ENCODE data around the gene LEF1.
"Not testable (repeated sequence)": the region's sequence is repeated elsewhere in the genome, so short reads cannot be mapped to it uniquely, and the experiment has no call there.

Gene LEF1

DNA sequence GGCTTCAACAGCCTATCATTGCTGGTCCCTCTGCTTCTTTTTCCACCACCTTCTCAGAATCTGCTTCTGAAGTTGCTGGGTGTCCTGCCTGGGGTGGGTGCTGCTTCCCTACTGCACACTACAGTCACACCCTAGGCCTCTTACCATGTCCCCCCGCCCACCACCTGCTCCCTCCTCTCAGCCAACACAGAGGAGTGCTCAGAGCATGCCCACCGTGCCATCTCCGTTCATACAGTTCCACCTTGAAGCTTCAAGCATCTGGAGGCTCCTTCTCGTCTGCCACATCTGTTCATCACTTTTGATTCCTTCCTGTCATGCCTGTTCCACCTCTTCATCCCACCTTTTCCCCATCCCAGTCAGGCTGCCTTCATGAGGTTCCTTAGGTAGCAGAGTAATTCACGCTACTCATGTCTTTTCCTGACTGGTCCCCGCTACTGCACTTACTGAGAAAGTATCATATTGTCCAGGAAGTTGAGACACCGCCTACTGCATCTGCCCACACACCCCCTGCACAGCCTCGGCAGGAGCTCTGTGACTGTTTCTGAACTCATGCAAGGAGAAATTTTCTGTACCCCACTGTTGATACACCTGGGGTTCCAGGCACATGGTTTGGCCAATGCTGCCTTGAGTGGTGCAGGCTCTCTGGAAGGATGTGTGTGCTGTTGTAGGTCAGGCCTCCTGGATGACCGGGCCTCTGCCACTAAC lies 139.6 kb downstream of the LEF1 start:
- DNase-seq, result no peak

DNA sequence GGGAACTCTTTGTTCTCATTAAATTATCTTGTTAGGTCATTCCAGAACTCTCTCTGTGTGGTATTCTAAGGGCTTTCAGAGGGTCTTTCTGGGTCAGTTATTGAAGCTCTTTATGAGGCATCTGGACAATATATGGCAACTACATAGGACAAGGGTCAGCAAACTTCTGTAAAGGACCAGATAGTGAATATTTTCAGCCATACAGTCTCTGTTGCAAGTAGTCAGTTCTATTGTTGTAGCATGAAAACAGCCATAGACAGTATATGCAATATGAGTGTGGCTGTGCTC lies 143.9 kb downstream of the LEF1 start:
- no peak for DNase-seq

DNA sequence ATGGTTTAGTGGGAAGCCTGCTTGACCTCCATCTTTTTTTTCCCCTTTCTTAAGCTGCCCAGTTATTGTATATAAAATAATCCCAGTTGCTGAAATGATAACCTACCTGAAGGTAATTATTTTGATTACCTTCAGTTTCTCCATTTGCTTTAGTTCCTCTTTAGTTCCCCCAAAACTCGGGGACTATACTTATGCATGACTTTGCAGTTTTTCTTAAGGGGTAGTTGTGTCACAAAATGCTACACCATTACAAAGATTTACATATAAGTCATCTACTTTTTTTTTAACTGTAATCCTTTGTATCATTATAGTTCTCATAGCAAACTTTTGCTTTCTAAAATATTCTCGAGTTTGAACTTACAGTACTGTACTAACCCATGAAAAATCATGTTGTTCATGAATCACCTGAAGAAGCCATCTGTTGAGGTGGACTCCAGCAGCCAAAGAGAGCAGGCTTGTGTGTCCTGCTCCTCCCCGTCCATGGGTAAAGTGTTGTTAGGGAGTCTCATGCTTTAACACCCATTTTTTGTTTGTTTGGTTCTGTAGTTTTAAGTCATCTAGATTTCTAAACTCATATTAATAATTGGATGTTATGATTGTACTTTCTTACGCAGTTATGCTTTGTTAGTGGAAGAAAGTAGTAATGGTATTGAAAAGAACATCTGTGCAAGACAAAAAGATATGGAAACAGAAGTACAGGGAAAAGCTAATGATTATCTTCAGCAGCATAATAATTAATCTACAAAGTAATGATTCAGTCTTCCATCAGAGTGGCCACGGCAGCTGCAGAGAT lies 144.5 kb downstream of the LEF1 start:
- DNase-seq, result no peak

DNA sequence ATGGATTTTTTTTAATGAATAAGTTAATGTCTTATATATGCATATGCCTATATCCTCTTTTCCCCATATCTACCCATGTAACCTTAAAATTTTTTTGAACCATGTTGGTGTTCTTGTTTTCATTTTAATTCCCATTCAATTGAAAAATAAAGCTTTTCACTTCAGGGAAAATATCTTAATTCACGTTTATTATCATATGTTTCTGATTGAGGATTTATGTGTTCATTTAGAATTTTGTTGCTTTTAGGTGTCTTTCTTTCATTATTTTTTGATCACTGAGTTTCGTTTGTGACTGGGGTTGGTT lies 149.9 kb downstream of the LEF1 start:
- DNase-seq, result no peak

DNA sequence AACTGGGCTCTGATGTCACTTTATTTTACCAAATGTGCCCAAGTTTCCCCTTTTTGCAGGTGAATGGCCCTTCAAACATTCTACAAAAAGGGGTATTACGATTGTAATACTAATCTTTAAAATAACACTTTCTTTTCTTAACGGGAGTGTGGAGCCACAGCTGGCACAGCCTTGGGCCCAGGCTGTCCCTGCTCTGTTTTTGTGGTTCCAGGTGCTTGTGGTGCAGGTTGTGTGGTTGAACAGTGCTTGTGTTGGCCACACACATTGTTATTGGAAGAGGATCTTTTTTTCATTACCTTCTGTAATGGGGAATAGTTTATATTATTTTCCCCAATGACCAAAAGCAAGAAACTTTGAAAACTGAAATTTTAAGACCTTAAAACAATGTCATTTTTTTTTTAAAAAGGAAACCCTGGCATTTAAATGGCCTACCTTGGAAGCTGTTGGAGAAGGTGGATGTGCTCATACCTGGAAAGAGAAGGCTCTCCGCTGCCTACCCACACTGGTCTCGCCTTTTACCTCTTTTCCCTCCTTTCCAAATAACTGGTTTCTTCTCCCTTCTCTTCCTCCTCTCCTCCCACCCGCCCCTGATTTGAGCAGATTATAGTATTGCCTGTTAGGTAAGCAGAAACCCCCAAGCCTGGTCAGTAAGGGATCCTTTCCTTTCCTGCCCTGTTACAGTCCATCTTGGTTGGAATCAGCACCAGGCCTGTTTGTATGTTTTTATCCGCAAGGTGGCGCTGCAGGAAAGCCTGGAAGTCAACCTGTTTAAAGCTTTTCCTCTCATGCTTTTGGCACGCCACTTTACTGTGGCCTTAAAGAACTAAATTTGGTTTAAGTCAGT lies 150.5 kb downstream of the LEF1 start:
- DNase-seq, result peak; percentile 84

DNA sequence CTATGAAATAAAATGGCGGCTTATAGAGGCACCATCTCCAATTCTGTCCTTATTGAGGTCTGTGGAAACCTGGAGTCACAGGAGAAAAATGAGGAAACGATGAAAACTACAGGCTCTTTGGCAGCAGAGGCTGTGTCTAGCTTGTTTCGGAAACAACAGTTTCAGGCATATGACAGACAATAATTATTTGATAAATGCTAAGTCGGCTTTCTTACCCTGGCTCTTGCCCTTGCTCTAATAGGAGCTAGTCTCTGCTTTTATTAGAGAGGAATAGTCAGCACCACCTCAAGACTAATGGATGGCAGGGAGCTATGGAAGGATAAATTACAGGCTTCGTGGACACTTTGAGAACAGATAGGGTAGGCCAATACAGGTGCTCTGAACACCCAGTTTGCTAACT lies 154.8 kb downstream of the LEF1 start:
- no peak for DNase-seq

DNA sequence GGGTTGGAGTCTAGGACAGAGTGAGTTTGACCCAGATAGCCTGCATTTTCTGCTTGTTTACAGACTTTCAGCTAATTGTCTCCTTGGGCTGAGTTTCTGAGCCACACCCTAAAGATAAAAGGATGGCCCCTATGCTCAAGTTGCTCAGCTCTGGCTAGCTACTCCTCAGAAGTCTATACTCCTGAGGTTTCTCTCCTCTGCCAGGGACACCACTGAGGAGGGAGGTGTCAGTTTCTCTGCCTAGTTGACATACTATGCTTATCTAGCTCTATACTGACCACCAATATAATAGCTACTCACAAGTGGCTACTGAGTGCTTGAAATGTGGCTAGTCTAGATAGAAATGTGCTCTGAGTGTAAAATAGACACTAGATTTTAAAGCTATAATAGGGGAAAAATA lies 155.4 kb downstream of the LEF1 start:
- no peak for DNase-seq

DNA sequence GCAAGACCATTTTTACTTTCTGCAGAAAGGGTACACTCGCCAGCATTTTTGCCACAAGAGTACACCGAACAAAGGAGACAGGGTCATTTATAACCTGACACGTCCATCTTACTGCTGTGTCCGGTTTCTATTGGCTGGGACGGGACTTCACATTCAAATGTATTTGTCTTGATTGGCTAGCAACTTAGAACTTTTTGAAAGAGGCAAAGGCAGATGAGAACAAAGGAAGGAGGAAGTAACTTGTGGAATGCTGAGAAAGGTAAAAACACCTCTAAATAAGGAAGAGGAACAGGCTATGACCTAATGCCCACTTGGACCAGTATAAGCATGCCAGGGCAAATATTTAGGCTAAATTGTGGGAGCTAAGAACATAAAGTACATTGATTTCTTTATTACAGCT lies 156.3 kb downstream of the LEF1 start:
- DNase-seq, result not testable (repeated sequence)

DNA sequence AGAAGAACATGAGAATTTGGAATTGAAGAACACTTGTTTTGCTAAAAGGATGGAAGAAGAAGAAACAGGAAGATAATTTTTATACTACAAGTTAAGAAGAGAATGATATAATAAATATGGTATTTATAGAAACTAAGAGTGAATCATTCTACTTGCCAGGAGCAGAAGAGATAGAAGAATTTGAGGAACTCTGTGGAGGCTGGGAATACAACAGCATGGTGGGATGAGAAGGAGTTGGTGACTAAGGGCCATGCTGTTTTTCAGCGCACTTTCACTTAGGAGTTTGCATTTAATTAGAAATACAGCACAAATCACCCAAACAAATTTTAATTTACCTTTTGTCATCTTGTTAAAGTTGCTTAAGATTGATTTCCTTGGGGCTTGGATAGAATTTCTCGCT lies 158.6 kb downstream of the LEF1 start:
- DNase-seq, result no peak

DNA sequence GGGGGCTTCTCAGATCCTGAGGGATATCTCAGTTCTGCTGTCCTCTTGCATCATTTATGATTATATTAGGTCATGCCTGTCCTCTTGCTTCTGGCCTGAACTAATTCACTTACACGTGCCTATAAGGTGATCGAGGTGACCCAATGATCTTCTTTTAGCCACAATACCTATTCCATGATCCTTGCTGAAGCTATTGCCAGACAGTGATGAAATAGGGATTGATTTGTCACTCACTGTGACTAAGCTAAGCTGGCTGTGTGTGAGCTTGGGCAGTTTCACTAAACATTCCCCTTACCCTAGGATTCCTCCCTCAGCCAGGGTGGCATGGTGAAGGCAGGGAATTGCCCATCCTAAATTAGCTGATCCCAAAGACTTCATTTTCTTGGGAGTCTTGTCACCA lies 160.0 kb downstream of the LEF1 start:
- no peak for DNase-seq

DNA sequence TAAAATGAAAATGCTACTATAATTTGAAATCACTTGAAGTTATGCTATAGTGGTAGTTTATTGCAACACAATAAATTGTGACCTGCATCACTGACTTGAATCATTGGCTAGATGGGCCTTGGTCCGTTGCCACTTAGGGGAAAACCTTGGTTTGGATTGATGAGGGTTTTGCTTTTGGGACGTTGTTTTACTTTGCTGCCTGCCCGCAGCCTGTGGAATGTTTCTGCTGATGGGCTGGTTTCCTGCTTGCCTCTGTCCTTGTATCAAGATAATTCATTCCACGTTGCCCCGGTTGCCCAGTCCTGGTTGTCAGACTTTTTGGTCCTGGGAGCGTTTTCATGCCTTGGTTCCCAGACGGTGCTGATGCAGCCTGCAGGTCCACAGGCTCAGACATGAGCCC lies 160.7 kb downstream of the LEF1 start:
- no peak for DNase-seq

DNA sequence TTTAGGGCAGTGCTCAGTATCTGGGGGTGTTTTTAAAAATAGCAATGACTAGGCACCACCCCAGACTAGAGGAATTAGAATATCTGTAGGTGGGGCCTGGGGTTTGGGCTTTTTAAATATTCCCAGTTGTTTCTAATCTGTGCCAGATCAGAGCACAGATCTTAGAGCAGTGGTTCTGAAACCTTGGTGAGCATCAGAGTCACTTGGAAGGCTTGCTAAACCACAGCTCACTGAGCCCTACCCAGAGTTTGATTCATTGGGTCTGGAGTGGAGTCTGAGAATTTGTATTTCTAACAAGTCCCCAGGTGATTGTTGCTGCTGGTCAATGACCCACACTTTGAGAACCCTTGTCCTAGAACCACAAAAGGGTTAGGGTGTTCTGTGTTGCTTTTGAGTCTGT lies 162.4 kb downstream of the LEF1 start:
- DNase-seq, result no peak

DNA sequence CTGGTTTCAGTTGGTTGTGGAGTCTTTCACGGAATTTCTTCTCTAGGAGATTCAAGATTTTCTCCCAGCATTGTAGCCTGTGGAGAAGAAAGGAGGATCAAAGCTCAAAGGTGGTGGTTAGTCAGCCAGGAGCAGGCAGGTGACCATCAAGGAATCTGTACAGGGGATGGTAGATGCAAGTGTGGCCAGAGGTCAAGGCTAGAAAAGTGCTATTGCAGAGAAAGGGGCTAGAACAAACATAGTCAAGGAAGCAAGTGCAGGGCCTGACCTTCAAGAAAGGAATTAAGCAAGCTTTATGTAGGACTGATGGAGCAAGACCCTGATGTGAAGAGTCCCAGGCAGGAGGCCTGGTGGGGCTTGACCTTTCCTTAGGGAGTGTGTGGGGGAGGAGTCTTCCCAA lies 162.9 kb downstream of the LEF1 start:
- no peak for DNase-seq

DNA sequence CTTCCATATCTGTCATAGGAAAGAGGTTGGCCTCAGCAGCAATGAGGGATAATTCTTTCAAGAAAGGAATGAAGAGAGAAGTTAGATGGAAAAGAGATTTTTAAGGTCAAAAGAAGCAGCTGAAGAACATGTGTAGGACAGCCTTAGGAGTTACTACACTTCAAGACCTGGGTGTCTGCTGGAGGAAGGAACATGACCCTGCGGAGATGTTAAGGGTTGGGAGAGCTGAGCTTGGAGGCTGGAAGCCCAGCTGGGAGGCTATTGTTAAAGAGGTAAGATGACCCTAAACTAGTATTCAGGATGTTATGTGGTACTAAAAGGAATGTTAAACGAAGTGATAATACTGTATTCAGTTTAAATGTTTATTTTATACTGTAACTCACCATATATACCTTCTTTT lies 164.1 kb downstream of the LEF1 start:
- no peak for DNase-seq

DNA sequence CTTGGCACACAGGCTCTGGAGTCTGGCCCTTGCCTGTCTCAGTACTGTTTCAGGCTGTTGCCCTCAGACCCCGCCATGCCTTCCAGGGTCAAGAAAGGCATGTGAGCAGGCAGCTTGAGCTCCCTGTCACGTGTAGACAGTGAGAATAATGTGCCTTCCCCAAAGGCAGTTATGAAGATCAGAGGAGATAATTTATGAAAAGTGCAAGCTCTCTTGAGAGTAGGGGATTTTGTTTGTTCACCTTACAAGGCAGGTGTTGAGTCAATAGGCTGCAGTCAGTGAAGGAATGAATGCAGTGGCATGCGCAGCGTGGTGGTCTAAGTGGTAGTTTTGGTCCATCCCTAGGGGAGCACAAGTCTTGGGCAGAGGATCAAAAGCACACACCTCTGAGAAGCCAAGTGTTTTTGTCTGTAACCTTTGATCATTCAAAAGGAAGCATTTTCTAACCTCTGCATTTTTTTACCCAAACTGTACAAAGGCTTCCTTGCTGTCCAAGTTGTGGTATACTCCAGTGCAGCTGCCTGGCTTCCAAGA lies 164.7 kb downstream of the LEF1 start:
- DNase-seq, result no peak

DNA sequence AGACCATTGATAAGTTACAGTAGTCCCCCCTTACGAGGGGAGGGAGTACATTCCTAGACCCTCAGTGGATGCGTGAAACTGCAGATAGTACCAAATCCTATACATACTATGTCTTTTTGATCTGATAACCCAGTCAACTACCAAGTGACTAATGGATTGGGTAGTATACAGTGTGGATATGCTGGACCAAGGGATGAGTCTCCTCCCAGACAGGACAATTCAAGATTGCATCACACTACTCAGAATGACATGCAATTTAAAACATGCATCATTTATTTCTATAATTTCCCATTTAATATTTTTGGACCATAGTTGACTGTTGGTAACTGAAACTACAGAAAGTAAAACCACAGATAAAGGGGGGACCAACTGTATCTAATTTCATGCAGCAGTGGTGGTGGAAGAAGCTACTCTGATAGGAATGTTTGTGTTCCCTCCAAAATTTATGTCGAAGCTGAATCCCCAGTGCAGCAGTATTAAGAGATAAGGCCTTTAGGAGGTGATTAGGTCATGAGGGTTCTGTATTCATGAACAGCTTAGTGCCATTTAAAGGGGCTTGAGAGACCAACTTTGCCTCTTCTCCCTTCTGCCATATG lies 167.1 kb downstream of the LEF1 start:
- DNase-seq, result no peak

DNA sequence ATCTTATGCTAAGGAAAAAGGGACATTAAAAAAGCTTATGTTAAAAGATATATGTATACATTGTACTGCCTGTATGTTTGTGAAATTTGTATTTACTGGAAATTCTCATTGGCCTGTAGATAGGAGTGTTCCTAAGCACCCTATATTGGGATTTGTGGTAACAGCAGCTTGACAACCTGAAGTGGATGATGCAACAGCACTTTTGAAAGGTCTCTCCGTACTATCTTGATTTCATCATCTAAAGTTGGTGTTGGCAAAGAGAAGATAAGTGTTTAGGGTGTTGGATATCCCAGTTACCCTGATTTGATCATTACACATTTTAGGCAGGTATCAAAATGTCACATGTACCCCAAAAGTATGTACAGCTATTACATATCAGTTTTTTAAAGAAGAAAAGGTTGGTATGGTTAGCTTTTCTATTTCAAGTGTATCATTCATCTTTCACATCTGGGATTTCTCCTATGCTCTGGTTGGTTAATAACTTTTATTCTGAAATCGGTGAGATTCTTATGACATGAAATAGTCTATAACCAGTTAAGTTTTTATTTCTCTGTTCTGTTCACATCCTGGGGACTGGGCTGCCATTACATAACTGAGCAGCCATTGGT lies 168.7 kb downstream of the LEF1 start:
- DNase-seq, result no peak

DNA sequence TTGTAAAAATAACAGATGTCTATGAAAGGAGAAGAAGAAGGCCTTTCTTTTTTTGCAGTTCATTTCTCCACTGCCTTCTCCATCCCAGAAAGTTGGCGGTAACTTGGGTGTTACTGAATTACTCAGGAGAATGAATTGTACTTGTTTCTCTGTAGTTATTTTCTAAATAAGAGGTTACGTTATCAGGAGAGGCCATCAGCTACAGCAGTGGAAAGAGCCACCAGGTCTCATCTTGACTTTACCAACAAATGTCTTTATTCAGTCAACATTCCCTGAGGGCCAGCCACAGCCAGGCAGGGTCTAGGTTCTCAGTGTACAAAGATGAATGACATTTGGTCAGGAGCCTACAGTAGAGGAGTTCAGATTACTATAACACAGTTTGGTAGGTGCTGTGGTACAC lies 170.9 kb downstream of the LEF1 start:
- DNase-seq, result no peak

All from CD4-positive, alpha-beta T cell treated with Interleukin-17A for 1 hour (primary cell).